Measurements from ENCODE around the gene KCNAB1.
A peak's percentile ranks its signal among the peaks of the same experiment; 100 is the strongest.

The KCNAB1 gene

DNA sequence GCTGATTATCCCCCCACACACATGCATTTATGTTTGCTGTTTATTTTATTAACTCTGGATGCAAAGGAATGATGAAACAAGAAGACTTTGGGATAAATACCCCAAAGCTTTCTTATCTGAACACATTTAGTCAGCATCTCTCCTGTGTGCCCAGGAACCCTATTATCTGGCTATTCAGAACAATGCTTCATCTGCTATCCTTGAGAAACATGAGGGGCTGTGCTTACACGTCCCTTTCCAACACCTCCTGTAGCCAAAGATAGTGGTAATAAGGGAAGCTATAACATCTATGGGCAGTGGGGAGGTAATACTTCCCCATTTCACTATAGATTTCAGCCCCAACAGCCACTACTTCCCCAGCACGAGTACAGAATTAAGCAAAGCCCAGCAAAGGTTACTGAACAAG lies 339.8 kb downstream of the KCNAB1 start:
- DNase-seq (ENCODE audit: low spot score): no peak

DNA sequence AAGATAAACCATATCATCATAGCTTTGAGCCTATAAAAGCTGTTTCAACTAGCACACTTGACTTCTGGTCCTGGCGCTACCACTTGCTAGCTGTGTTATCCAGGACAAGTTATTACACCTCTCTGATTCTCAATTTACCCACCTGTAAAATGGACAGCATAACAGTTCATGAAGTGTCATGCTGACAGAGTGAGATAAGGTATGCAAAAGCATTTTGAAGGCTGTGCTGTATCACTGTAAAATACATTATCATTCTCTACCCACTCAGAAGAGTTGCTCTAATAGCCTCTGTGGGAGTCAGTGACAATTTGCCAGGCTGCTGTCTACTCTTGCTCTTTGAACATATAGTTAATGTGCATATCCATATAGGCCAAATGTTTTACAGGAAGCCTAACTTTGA lies 341.5 kb downstream of the KCNAB1 start:
- DNase-seq (ENCODE audit: low spot score): no peak

DNA sequence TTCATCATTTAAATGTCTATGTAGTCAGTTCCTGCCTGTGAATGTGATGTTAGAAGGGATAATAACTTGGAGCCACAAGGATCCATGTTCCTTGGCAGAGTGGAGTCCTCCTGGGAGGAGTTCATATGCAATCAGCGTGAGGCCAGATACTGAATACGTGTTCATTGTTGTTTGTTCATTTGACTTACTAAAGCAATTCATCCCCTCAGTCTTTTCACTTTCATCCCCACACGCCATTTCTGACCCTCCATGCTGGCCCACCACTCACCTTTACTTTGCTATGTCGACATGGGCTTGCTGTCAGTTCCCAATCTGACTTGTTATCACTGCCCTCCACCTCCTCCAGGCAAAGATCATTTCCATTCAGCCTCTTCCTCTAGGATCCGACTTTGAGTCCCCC lies 342.7 kb downstream of the KCNAB1 start:
- DNase-seq (ENCODE audit: low spot score): no peak

DNA sequence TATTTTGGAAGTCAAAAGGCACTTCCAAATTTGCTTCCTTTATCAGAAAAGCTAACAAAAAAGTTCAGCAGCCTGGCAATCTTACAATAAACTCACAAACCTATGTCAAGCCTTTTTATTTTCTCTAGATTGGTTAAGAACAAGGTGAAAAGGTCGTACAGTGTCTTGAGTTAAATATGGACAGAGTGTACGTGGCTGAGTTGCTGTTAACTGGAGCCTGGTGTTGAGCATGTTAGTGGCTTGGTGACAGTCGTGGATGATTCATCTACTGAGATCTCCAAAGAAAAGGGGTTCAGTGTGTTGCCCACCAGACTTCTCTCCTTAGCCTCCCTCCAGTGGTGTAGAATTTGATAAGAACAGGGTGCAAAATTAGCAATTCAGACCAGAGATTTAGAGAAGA lies 344.8 kb downstream of the KCNAB1 start:
- no peak for DNase-seq (ENCODE audit: low spot score)

DNA sequence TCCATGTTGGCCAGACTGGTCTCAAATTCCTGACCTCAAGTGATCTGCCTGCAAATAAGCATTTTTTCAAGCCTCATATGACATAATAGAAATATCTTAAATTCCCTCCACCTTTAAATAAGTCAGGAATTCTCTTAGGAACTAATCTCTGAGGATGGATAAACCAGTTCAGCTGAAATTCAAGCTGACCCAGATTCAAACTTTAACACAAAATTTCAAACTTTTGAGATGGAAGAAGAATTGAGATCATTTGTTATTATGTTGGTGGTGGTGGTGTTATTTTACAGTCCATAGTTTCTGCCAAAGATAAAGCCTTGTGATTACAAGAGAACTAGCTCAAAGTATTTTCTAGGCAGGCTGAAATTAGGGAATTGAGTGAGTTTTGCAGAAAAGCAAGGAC lies 349.1 kb downstream of the KCNAB1 start:
- no peak for DNase-seq (ENCODE audit: low spot score)

DNA sequence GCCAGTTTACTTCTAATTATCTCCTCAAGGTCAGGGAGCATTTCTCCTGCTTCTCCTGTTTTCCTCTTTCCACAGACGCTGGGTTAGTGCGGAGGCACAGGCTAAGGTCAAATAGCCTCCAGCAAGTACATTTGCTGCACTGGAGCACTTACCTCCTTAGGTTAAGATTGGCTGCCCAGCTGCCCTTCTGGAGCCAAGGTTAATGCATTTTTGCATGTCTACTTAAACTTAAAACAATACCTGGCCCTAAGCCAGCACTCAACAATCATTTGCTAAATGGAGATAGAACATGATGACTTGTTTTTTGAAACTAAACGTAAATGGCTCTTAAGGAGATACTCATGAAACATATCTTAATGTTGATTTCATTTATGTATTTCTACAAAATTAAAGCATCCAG lies 351.1 kb downstream of the KCNAB1 start:
- DNase-seq (ENCODE audit: low spot score): no peak

DNA sequence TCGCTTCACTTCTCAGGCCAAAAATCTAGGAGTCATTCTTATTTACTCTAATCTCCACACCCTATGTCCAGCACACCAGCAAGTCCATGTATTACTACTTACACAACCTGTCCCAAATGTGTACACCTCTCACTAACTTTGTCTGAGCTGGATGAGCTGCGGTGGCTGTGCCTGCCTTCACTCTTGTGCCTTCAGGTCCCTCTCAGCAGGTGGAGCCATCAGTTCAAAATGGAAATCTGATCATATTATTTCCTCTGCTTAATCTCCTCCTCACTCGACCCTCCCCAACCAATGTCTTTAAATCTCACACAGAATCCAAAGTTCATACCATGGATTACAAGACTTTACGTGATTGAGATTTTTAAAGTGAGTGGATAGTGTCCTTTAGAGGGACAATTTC lies 351.8 kb downstream of the KCNAB1 start:
- DNase-seq (ENCODE audit: low spot score): no peak

DNA sequence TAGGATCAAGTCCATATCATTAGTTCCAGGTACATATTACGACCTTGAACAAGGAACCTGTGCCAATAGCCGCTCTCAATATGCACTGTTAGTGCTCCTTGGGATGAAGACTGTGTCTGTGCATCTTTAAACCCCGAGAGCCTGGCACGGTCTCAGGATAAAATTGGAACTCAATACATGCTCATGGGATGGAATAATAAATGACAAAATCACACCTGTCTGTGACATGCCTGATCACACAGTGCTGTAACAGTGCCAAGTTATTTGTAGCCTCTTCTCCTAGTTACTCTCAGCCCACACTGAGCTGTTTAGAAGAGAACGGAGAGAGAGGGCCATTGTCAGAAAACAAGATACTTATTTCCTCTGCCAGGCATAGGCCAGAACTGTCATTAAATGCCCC lies 352.3 kb downstream of the KCNAB1 start:
- no peak for DNase-seq (ENCODE audit: low spot score)

DNA sequence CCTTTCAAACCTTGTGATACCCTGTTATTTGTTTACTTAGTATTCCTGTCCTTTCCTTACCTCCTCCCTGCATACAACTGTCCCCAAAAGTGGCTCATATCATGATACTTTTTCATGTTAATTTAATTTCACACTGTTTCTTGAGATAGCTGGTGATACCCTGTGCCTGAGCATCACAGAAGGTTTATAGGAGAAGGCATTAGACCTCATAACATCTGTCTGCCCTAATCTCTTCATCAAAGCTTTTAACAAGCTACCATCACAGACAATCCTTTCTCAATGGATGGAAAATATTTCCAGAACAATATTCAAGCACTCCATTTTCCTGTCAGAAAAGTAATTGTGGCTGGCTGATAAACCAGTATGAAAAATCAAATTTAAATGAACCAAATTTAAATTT lies 353.0 kb downstream of the KCNAB1 start:
- no peak for DNase-seq (ENCODE audit: low spot score)

DNA sequence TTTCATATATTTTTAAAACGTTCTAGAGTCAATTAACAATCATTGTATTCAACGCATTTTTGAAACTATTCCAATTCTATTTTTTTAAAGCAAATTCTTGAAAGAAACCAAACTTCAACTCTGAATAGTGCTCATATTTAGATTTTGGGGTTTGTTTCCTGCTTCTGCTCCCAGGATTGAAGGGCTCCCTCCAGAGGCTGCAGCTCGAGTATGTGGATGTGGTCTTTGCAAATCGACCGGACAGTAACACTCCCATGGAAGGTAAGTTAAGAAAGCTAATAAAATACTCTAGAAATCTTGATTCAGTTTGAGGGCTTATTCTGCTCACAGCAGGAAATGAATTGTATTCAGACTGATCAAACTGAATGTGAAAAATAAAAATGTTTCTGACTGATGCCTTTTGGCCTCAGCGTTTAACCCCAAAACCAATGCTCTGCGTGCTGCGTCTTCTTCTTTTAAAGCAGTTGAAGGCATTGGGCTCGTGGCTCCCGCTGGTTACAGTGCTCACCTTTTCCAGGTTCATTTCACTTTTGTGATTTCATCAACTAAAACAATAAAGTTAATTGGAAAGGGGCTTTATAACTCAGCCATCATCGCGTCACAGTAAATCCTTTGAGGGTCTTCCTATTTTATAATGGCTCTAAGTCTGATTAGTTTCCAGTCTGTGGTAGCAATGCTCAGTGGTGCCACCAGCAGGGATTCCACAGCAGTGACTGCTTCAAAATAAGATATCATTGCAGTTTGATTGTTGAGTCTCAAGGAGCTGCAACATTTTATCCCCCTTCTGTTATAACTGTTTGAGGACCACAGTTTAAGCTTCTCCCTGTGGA lies 354.4 kb downstream of the KCNAB1 start:
- no peak for DNase-seq (ENCODE audit: low spot score)

DNA sequence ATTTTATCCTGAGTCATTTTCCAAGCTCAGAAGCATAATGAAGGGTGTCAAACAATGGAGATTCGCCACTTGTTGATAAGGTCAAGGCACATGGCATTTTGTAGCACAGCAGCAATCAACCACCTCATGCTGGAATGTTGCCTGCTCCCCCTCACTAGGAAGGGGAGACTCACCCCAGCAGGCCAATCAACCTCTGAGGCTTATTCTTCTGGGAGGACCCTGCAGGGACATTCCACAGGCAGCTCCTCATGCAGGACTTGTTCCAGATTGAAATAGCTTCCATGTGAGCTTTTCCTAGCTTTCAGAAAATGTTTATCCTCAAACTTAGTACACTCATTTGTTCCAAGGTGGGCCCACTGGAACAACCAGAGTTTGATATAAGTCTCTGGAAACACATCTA lies 356.9 kb downstream of the KCNAB1 start:
- no peak for DNase-seq (ENCODE audit: low spot score)

DNA sequence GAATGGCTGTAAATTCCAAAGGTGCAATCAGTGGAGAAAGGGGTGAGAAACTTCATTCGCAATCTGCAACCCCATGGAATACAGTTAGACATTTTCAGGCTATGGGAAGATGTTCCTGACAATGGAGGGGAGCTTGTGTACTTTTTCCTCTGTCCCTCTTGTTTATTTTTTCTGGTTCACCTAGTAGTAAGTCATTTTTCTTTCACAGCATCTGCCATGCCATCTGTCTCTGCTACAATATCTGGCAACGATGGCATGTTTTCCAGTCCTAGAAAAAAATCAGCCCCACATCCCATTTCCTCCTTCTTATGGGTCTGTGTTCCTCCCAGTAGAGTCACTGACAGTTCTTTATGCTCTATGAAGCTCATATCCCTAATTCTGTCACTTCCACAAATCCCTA lies 358.5 kb downstream of the KCNAB1 start:
- no peak for DNase-seq (ENCODE audit: low spot score)

DNA sequence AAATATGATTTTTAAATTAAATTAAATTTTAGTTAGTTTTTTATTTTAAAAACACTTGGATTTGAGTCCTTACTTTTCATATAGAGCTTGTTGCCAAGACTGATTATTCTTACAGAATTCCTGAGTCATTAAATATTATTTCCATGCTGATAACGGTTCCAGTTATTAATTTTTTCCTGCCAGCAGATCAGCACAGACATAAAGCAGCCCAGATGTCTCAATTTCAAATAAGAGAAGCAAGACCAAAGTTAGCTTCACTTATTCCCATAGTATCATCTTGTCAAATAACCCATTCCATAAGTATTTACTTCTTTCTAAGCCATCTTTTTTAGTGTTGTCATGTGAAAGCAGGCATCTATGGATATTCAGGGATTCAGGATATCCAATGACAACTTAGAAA lies 359.2 kb downstream of the KCNAB1 start:
- DNase-seq (ENCODE audit: low spot score): no peak

DNA sequence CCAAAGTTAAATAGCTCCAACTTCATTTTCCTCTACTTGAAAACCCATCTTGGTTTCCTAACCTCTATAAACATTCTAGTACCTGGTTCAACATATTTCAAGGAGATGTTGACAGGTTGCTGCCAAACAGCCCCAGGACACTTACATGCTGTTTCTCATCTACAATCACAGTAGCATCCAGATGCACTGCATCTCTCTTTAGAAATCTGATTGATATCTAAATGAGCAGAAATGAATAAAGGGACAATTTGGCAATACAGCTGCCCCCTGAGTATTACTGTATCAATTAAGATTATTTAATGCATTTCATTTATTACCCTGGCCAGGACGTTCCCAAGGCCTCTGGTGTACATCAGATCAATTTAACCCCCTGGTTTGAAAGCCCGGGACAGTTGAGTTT lies 360.6 kb downstream of the KCNAB1 start:
- no peak for DNase-seq (ENCODE audit: low spot score)

DNA sequence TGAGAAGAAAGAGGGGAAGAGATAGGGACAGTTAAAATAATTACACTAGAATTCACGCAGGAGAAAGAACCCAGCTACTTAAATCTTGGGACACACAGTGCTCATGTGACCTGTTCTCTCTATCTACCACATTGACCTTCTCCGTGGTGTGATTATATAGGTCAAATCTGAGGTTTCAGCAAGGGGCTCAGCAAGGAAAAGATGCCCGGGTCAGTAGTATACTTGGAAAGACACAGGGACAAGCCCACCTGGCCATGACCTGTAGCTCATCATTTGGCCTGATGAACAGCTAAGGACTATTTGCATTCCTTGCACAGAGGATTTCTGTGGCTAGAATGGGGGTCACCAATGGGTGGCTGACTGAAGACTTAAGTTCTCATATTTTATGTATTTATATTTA lies 362.6 kb downstream of the KCNAB1 start:
- DNase-seq (ENCODE audit: low spot score): no peak

DNA sequence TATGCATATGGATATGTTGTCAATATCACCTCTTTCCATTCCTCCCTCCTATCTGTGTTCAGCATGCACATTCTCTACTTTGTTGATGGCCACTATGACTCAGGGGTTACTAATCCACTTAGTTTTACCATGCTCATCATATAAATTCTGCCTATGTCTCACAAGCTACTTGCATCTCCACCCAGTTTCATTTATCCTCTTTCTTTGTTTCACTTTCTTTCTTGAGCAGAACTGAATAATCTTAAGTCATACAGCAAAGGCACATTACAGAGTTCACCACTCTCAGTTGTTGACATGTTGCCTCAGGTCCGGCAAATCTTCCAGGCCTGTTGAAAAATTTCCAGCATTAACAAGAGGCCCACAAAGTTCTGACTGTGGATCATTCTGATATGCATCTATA lies 363.0 kb downstream of the KCNAB1 start:
- peak; percentile 68 for DNase-seq (ENCODE audit: low spot score)

DNA sequence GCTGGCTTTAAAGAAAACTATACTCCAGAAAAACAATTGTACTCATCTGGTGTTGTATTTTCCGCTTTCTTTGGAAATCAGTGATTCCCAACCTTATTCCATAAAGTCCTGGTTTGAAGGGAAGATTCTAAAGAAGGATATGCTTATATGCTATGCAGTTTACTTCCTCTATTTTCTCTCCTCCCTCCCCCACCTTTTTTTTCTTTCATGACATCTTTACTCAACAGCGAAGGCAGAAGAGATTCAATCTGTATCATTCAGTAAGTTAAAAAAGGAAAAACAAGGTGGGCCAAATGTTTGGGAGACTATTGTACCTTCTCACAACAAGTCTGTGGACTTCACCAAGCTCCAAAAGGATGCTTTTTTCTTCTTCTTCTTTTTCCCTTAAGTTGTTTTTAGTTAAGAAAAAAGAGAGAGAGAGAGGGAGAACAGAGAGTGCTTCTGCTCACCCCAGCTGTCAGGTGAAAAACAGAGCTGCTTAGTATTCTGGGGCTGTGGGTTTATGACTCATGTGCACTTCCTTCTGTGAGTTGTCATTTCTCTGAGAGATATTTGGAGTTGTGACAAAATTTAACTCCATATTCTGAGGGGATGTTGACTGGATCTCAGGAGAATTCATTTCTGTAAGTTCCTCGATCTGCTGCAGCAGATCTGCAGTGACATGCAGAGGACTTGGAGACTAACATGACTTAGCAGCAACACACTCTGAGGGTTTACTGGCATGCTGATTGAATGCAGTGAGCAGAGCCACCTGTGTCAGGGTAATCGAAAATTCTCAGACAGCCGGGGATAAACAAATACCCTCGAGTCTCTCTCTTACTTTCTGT lies 363.8 kb downstream of the KCNAB1 start:
- peak; percentile 76 for DNase-seq (ENCODE audit: low spot score)

DNA sequence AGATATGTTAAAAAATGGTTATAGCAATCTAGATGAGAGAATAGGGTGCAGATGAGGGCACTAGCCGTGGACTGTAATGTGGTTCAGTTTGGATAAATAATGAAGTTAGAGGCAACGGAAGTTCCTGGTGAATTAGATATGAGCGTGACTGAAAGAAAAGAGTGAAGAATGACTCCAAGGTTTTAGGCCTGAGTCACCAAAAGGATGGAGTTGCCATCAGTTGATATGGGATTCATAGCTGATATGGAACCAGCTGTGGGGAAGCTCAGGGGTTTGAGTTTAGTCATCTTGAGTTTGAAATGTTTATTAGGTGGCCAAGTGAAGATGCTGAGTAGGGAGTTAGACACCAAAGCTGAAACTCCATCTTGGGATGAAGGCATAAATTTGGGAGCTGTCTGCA lies 368.4 kb downstream of the KCNAB1 start:
- peak; percentile 30 for DNase-seq (ENCODE audit: low spot score)

DNA sequence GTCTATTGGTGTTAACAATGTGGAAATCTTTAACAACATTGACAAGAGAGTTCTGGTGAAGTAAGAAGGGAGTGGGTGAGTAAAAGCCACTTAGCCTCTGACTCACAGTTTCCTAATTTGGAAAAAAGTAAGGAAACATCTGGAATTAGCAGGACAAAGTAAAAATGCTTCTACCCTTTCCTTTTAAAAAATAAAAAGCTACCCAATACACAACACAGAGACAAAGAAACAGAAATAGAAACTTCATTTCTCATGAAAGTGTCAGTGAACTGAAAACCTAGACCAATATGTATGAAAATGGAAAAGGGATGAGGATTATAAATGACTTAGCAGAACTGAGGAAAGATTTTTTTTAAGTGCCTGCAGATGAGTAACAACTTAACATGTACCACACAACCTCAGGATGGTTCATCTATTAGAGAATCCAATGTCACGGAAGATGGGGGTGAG lies 369.1 kb downstream of the KCNAB1 start:
- peak; percentile 75 for DNase-seq (ENCODE audit: low spot score)

DNA sequence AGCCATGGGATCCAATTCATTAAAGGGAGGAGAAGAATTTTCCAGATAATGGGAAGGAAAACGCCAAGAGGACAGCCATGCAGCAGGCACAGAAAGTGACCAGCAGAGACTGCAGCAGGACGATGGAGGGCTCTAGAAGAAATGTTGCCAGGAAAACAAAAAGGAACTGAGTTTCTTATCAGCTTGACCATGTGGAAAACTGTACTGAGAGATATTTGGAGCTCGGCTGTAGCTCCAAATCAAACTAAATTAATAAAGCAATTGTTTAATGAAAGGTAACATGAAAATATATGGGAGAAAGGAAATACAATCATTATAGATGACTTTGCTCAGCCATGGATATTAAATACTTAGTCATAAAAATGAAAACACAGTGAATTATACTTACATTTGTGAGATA lies 370.8 kb downstream of the KCNAB1 start:
- DNase-seq (ENCODE audit: low spot score): no peak

DNA sequence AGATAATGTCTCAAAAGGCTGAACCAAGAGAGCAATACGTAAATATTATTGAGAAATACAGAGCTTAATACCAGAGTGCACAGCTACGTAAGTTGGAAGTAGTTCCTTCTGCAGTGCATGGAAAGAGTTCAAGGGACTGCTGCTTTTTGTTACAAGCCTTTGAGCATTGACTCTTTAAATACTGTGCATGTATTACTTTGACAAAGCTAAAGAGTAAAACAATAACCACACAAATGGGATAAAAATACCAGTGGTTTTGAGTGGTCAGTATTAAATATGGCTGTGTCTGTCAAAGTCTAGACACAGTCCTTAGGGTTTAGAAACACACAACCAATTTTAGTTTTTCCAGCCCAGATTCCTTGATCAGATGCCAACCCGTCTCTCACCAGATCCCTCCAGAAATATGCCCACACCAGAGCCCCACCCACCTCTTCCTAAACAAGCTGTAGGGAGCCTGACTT lies 372.5 kb downstream of the KCNAB1 start:
- no peak for DNase-seq (ENCODE audit: low spot score)

DNA sequence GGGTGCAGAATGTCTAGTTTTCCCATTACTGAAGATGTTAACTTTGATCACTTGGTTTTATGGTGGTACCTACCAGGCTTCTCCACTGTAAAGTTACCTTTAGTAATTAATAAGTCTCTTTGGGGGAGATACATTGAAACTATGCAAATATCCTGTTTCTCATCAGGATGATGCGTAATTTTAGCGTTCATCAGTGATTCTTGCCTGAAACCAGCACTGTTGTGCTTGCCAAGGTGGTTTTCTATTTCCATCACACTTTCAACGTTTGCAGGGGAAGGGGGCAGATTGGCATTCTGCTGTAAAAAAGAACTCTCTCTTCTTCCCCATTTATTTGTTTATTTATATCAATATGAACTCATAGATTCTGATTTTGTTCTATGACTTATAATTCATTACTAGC lies 373.5 kb downstream of the KCNAB1 start:
- no peak for DNase-seq (ENCODE audit: low spot score)

DNA sequence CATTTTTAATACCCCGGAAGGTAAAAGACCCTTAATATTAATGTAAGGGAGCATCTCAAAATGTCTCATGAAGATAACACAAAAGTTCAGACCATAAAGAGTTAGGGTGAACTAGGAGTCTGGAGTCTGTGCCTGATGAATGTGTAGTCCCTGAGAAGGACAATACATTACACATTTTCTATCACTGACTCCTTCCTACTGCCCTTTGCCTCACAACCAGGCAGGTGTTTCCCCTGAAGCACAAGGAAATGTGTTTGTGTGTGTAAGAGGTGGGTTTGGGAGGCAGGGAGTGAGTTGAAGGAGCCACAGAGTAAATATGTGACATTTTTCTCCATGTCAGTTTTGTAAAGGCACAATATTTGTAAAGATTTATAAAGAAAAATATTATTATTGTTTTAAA lies 375.4 kb downstream of the KCNAB1 start:
- no peak for DNase-seq (ENCODE audit: low spot score)
